ENCODE data around the gene THBS4. TPM values are rescaled to one million over a fixed set of nuclear protein-coding genes. Genes with fewer than 3 reads are reported as not detected.

THBS4 gene
- polyA plus RNA-seq, 1 donor from 2014 or later, result 6.3 TPM

GRCh38 chr5:80057099-80057498 is 22.0 kb downstream of the THBS4 start:
- H3K36me3 ChIP-seq (ENCODE audit: insufficient read depth, low read length), result no peaks in the 10 kb centered on the region
- TF ChIP-seq, protein P1, sequence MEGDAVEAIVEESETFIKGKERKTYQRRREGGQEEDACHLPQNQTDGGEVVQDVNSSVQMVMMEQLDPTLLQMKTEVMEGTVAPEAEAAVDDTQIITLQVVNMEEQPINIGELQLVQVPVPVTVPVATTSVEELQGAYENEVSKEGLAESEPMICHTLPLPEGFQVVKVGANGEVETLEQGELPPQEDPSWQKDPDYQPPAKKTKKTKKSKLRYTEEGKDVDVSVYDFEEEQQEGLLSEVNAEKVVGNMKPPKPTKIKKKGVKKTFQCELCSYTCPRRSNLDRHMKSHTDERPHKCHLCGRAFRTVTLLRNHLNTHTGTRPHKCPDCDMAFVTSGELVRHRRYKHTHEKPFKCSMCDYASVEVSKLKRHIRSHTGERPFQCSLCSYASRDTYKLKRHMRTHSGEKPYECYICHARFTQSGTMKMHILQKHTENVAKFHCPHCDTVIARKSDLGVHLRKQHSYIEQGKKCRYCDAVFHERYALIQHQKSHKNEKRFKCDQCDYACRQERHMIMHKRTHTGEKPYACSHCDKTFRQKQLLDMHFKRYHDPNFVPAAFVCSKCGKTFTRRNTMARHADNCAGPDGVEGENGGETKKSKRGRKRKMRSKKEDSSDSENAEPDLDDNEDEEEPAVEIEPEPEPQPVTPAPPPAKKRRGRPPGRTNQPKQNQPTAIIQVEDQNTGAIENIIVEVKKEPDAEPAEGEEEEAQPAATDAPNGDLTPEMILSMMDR (IDR thresholded peaks at IDR 0.05; ENCODE audit: poor library complexity, severe bottlenecking), result no peak
- TF ChIP-seq REST (IDR thresholded peaks at IDR 0.05; ENCODE audit: borderline replicate concordance) (no peak), TAF1 (IDR thresholded peaks at IDR 0.05; ENCODE audit: low read depth) (no peak), EP300 (conservative IDR thresholded peaks at IDR 0.05; ENCODE audit: poor library complexity, severe bottlenecking) (no peak), EZH2 (IDR thresholded peaks at IDR 0.05; ENCODE audit: borderline replicate concordance, insufficient read depth, low read length, poor library complexity, severe bottlenecking) (no peak), RAD21 (conservative IDR thresholded peaks at IDR 0.05) (no peak), MXI1 (conservative IDR thresholded peaks at IDR 0.05; ENCODE audit: poor library complexity, severe bottlenecking) (no peak), POLR2AphosphoS5 (IDR thresholded peaks at IDR 0.05) (no peak)
- H2AFZ ChIP-seq (ENCODE audit: low read depth, low read length), result no peak overlapping the region
- H3F3A ChIP-seq (ENCODE audit: insufficient read depth, low read length, poor library complexity, severe bottlenecking), result no peaks in the 10 kb centered on the region
- no peaks in the 10 kb centered on the region for H3K27me3 ChIP-seq (ENCODE audit: insufficient read depth, low read depth, low read length)
- no peak overlapping the region for H3K9ac ChIP-seq (ENCODE audit: low read length)
- no peak overlapping the region for H3K27ac ChIP-seq (ENCODE audit: low read length)
- no peak overlapping the region for H3K4me2 ChIP-seq (ENCODE audit: low read length)
- H4K20me1 ChIP-seq (ENCODE audit: insufficient read depth), result no peaks in the 10 kb centered on the region
- no peak overlapping the region for H3K4me3 ChIP-seq (ENCODE audit: low read length)
- H3K79me2 ChIP-seq (replicated peaks; ENCODE audit: insufficient read depth, low read length), result no peaks in the 10 kb centered on the region
- H3K9me2 ChIP-seq (ENCODE audit: insufficient read depth, low read length), result no peaks in the 10 kb centered on the region
- no peaks in the 10 kb centered on the region for H3K9me3 ChIP-seq (ENCODE audit: low read length)

DNA sequence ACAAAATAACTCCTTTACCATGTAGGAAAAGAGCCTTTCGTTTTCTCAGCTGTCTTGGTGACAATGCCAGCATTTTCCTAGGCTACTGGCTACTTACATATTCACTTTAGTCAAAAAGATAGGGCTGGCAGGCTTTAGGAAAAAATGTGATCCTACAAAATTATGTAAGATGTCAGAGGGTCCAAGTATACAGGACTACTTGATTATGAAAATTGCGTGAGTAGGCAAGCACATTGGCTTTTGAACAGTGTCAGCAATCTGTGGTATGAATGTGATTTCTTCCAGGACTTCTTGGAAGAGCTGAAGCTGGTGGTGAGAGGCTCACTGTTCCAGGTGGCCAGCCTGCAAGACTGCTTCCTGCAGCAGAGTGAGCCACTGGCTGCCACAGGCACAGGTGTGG is 22.8 kb downstream of the THBS4 start:
- no peaks in the 10 kb centered on the region for H4K20me1 ChIP-seq (ENCODE audit: insufficient read depth)
- H2AFZ ChIP-seq (ENCODE audit: low read depth, low read length), result no peak overlapping the region
- H3K4me2 ChIP-seq (ENCODE audit: low read length), result no peak overlapping the region
- no peak overlapping the region for H3K4me3 ChIP-seq (ENCODE audit: low read length)
- no peak for TF ChIP-seq POLR2AphosphoS5 (IDR thresholded peaks at IDR 0.05)
- TF ChIP-seq TAF1 (IDR thresholded peaks at IDR 0.05; ENCODE audit: low read depth), result no peak
- no peak for TF ChIP-seq REST (IDR thresholded peaks at IDR 0.05; ENCODE audit: borderline replicate concordance)
- no peak for TF ChIP-seq SMC3 (conservative IDR thresholded peaks at IDR 0.05; ENCODE audit: poor library complexity)
- no peak for TF ChIP-seq RAD21 (conservative IDR thresholded peaks at IDR 0.05)
- no peak for TF ChIP-seq EZH2 (IDR thresholded peaks at IDR 0.05; ENCODE audit: borderline replicate concordance, insufficient read depth, low read length, poor library complexity, severe bottlenecking)
- no peak for TF ChIP-seq MXI1 (conservative IDR thresholded peaks at IDR 0.05; ENCODE audit: poor library complexity, severe bottlenecking)
- TF ChIP-seq, protein P1 (IDR thresholded peaks at IDR 0.05; ENCODE audit: poor library complexity, severe bottlenecking), result no peak
- TF ChIP-seq EP300 (conservative IDR thresholded peaks at IDR 0.05; ENCODE audit: poor library complexity, severe bottlenecking), result no peak
- no peaks in the 10 kb centered on the region for H3K27me3 ChIP-seq (ENCODE audit: insufficient read depth, low read depth, low read length)
- no peaks in the 10 kb centered on the region for H3F3A ChIP-seq (ENCODE audit: insufficient read depth, low read length, poor library complexity, severe bottlenecking)
- H3K27ac ChIP-seq (ENCODE audit: low read length), result no peak overlapping the region
- H3K79me2 ChIP-seq (replicated peaks; ENCODE audit: insufficient read depth, low read length), result no peaks in the 10 kb centered on the region
- H3K9me2 ChIP-seq (ENCODE audit: insufficient read depth, low read length), result no peaks in the 10 kb centered on the region
- H3K9ac ChIP-seq (ENCODE audit: low read length), result no peak overlapping the region
- no peaks in the 10 kb centered on the region for H3K9me3 ChIP-seq (ENCODE audit: low read length)
- no peaks in the 10 kb centered on the region for H3K36me3 ChIP-seq (ENCODE audit: insufficient read depth, low read length)
